Right cardiac atrium (tissue), 5 donors: ENCODE results near the gene CCDC134. TPM values are rescaled to one million over a fixed set of nuclear protein-coding genes. Genes with fewer than 3 reads are reported as not detected.

Experiments used
- ATAC-seq, 2 donors: fragments of 200-7000 bp; cut with Tn5 transposase; one replicate each; pipeline versions ENCODE4 v1.8.0 to v1.9.1; 2020; ENCODE audit warnings: moderate library complexity in 2 of 2, mild to moderate bottlenecking in 1 of 2
- DNase-seq, 3 donors: peaks; one replicate each; pipeline ENCODE4 v3.0.0-alpha.2; 2020
- H3K27ac ChIP-seq: one replicate; pipeline ENCODE4 v1.5.1; 2013; ENCODE audit warnings: mild to moderate bottlenecking, low read length, control low read depth, moderate library complexity
- H3K27me3 ChIP-seq: one replicate; pipeline ENCODE4 v1.6.1; 2013; ENCODE audit not compliant: control insufficient read depth, insufficient read depth
- H3K4me1 ChIP-seq: one replicate; pipeline ENCODE4 v1.6.1; 2013; ENCODE audit warnings: low read length; ENCODE audit not compliant: control insufficient read depth, insufficient read depth
- H3K4me3 ChIP-seq: one replicate; pipeline ENCODE4 v1.5.1; 2013; ENCODE audit warnings: low read length, control low read depth
- H3K9me3 ChIP-seq: one replicate; pipeline ENCODE4 v1.6.1; 2013; ENCODE audit warnings: low read length; ENCODE audit not compliant: control insufficient read depth
- WGBS: extraction: QIAGEN DNeasy Blood & Tissue Kit; methylation state at CpG from one replicate; pipeline ENCODE4 v1.1.7; 2013; 5-methylcytosine and 5-hydroxymethylcytosine counted together
- intact Hi-C, 4 donors: fragments of 100-400 bp; cut with DNase I; formaldehyde crosslinking; loops; one replicate each; pipeline versions ENCODE4 v1.11.0 to v1.14.0; 2022 to 2023
- long read RNA-seq, 4 donors: library from polyadenylated mRNA; unstranded; transcript quantifications; one replicate each; pipeline ENCODE4 v2.0.0, GENCODE V29; 2020 to 2021
- polyA plus RNA-seq: library from polyadenylated mRNA; stranded (reverse); fragments of 200-250 nt; gene quantifications from one replicate; pipeline ENCODE4 v1.2.3, GENCODE V29; 2013
- total RNA-seq, 4 donors: library from RNA; stranded (reverse); fragmentation: NEBNext Ultra II Directional; extraction: Animal tissue kit (Norgen Biotek cat#: 25700); gene quantifications; one replicate each; pipeline ENCODE4 v1.2.1, GENCODE V29; 2021
- donor health status: healthy with polysubstance abuse.
- donor health status: DM: no; HTN: yes; CAD: no.
- donor health status: DM: no; HTN: no; CAD: no.
- donor health status: DM: no; HTN: yes; CAD: no; lungs with severe emphysema.
- donor health status: DM: yes; HTN: yes; CAD: no.

CCDC134 gene
- 1 to 10 TPM; 4.1 to 6.6 (median 5.1) TPM for total RNA-seq
- 2.2 TPM for polyA plus RNA-seq
- long read RNA-seq, donor 1, transcript CCDC134-201 (7 exons, 1,270 nt) = major isoform, 6 of 8 reads
- long read RNA-seq, donor 1, partial matches to known transcripts = 0 of 8 reads
- long read RNA-seq, donor 1, other reads (novel, unspliced or antisense) = 2 of 8 reads
- long read RNA-seq, donor 2, partial matches to known transcripts = 0 of 1 reads
- long read RNA-seq, donor 2, other reads (novel, unspliced or antisense) = 0 of 1 reads
- long read RNA-seq, donor 3, transcript CCDC134-201 (7 exons, 1,270 nt) = major isoform, 6 of 8 reads
- long read RNA-seq, donor 3, partial matches to known transcripts = 0 of 8 reads
- long read RNA-seq, donor 3, other reads (novel, unspliced or antisense) = 2 of 8 reads
- long read RNA-seq, donor 4, partial matches to known transcripts = 0 of 2 reads
- long read RNA-seq, donor 4, other reads (novel, unspliced or antisense) = 1 of 2 reads

DNA sequence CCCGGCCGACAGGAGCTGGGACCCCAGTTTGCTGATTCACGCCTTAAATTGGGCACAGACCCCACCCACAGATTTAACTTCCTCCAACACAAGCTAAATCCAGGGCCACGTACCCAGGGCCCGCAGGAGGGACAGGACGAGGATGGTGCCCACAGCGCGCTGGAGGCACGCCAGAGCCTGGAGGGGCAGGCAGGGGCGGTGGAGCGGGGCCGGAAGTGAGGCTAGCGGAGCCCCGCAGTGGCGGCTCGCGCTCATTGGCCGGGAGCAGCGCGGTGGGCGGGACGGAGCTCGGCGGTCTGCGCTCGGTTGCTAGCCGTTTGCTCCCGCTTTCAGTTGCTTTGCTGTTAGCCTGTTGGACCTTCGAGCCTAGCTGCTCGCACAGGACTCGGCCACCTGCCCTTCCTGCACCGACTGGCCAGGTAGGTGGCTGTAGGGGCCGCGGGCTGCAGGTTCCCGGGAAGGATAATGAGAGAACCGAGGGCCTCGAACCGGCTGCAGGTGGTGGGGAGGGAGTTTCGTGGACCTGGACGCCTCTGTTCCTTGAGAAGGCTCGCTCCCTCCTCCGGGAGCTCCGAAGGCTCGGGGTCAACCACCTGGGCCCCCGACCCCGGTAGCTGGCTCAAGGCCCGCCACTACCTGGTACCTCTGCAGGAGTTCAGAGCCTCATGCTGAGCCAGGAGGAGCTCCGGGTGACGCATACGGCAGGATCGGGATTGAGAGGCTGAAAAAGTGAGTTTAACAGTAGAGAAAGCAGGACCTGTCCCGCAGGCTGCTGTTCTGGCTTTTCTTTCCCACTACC, at the start of gene CCDC134:
CCDC134 (plus strand) TSS at position 332 of the 799 bp plus-strand sequence. CDS start 8,212 bp downstream, outside the sequence.
- intact Hi-C loops = loop anchor here in 1 of 4 donors (10.0 kb wide), 1 partner anchor 56 kb away; no protein-coding TSS in a partner anchor
- Histone ChIP-seq H3K4me3 (peak within 1 kb of the TSS; percentile 82), H3K9me3 (no peaks in the 10 kb centered on the region), H3K27ac (peak within 1 kb of the TSS; percentile 80), H3K4me1 (peaks cover 8% of the 10 kb centered on the region), H3K27me3 (no peaks in the 10 kb centered on the region)
- ATAC-seq = peak; percentile 99
- DNase-seq = peak; percentile 94 to 98 (median 98)
- under 1% methylated on average over 52 of the region's 52 CpGs for WGBS

DNA sequence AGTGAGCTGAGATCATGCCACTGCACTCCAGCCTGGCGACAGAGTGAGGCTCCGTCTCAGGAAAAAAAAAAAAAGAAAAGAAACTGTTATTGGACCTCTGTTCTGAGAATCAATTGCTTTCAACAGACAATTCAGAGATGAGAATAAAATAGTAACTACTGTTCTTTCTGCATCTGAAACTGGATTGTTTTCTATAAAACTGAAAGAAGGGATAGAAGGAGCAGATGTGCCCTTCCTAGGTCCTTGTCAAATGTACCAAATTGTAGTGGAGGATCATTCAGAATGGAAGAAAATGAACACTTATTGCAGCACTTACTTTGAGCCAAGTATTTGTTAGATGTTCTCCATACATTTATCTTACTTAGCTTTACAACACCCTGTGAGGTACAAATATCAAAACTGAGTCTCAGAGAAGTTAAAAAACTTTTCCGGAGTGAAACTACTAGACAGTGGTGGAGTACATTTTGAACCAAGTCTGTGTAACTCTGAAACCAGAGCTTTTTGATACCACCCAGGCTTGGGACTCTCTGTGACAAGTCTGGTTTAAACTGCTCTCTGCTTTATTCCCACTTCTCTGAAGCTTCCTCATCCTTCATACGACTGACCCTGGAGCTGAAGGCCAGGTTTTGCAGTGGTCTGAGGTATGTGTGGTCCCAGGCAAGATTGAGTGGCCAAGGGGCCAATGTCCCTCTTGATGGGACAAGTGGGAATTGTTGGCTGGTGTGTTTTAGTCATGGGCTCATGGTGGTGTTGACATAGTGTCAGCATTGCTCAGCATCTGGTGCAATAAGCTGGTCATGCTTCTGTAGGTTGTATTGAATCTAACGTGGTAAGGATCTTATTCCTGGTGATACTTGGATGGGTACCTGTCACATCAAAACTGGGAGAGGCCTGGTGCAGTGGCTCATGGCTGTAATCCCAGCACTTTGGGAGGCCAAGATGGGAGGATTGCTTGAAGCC, 48.2 kb upstream of the CCDC134 start:
- DNase-seq = no peak
- 77% methylated on average over 5 of the region's 5 CpGs for WGBS
- Histone ChIP-seq H3K9me3 (no peaks in the 10 kb centered on the region), H3K4me1 (no peaks in the 10 kb centered on the region), H3K27ac (no peak overlapping the region), H3K27me3 (no peaks in the 10 kb centered on the region), H3K4me3 (no peak overlapping the region)
- no peak for ATAC-seq
- intact Hi-C loops = no loop called here

GRCh38 chr22:41753984-41754383, 46.5 kb upstream of the CCDC134 start:
- H3K4me3 ChIP-seq = no peak overlapping the region
- no peak overlapping the region for H3K27ac ChIP-seq
- intact Hi-C loops = no loop called here
- WGBS = 48% methylated on average over 2 of the region's 2 CpGs
- no peaks in the 10 kb centered on the region for H3K9me3 ChIP-seq
- H3K27me3 ChIP-seq = no peaks in the 10 kb centered on the region
- ATAC-seq (no peak), DNase-seq (no peak)
- H3K4me1 ChIP-seq = no peaks in the 10 kb centered on the region

- WGBS = 91% methylated on average over 5 of the region's 5 CpGs
- DNase-seq = no peak
- no peak overlapping the region for H3K27ac ChIP-seq
- H3K9me3 ChIP-seq = no peaks in the 10 kb centered on the region
- H3K27me3 ChIP-seq = no peaks in the 10 kb centered on the region
- intact Hi-C loops = no loop called here
- no peak overlapping the region for H3K4me3 ChIP-seq
- H3K4me1 ChIP-seq = no peaks in the 10 kb centered on the region
- ATAC-seq = no peak
Measured at GRCh38 chr22:41757502-41757901, 43.0 kb upstream of the CCDC134 start.

GRCh38 chr22:41758231-41758630, 42.2 kb upstream of the CCDC134 start:
- ATAC-seq = no peak
- Histone ChIP-seq H3K27me3 (no peaks in the 10 kb centered on the region), H3K4me3 (no peak overlapping the region), H3K4me1 (no peaks in the 10 kb centered on the region), H3K27ac (no peak overlapping the region), H3K9me3 (no peaks in the 10 kb centered on the region)
- DNase-seq = no peak
- WGBS = 58% methylated on average over 2 of the region's 2 CpGs
- intact Hi-C loops = no loop called here

- WGBS = 52% methylated on average over 14 of the region's 14 CpGs
- peak in 1 of 3 donors; percentile 16 for DNase-seq
- Histone ChIP-seq H3K4me1 (no peaks in the 10 kb centered on the region), H3K27me3 (no peaks in the 10 kb centered on the region), H3K9me3 (no peaks in the 10 kb centered on the region), H3K4me3 (no peak overlapping the region), H3K27ac (no peak overlapping the region)
- ATAC-seq = no peak
- intact Hi-C loops = no loop called here
Measured at GRCh38 chr22:41762980-41763779, 37.3 kb upstream of the CCDC134 start.

- Histone ChIP-seq H3K27ac (no peak overlapping the region), H3K4me3 (no peak overlapping the region), H3K27me3 (no peaks in the 10 kb centered on the region), H3K9me3 (no peaks in the 10 kb centered on the region), H3K4me1 (no peaks in the 10 kb centered on the region)
- WGBS = 54% methylated on average over 5 of the region's 5 CpGs
- ATAC-seq (no peak), DNase-seq (no peak)
- intact Hi-C loops = no loop called here
Measured at GRCh38 chr22:41766476-41766875, 34.0 kb upstream of the CCDC134 start.

- no peak overlapping the region for H3K27ac ChIP-seq
- WGBS = 52% methylated on average over 2 of the region's 2 CpGs
- H3K27me3 ChIP-seq = no peaks in the 10 kb centered on the region
- no peak for ATAC-seq
- peaks cover 2% of the 10 kb centered on the region for H3K4me1 ChIP-seq
- no peak for DNase-seq
- H3K9me3 ChIP-seq = no peaks in the 10 kb centered on the region
- no peak overlapping the region for H3K4me3 ChIP-seq
- intact Hi-C loops = no loop called here
Measured at GRCh38 chr22:41768430-41768829, 32.0 kb upstream of the CCDC134 start.

DNA sequence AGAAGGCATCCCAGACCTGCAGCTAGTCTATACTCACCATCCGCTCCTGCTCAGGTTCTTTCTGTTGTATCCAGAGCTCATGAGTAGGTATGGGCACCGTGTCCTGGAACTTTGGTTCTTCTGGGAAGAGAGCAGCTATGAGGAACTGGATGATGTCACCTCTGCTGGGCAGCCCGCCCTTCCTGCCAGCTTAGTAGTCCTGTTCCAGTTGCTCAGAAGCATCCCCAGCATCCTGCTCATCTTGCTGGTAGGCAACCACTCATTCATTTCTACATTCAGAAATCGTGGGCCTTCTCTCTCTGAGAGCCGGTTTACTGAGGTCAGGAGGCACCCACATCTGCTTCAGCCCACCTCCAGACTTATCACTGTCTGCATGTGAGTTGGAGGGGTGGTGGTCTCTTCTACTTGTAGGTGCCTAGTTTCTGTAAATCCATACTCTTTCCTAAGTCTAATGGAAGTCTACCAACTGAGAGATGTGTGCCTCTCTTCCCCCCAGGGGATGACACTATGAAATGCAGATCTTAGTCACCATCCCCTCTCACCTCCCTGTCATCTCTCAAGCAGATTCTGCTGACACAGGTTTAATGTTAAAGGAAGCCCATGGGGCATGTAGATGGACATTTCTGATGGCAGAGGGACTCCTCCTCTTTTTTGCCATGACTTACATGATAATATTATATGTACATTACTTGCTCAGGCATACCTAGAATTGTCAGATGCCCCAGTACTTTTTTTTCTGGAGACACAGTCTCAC, 29.6 kb upstream of the CCDC134 start:
- Histone ChIP-seq H3K27me3 (no peaks in the 10 kb centered on the region), H3K9me3 (no peaks in the 10 kb centered on the region), H3K27ac (no peak overlapping the region), H3K4me1 (peaks cover 2% of the 10 kb centered on the region), H3K4me3 (no peak overlapping the region)
- WGBS = 83% methylated on average over 5 of the region's 5 CpGs
- DNase-seq (peak in 1 of 3 donors; percentile 49), ATAC-seq (peak in 1 of 2 donors; percentile 11)
- intact Hi-C loops = no loop called here
